Panc1 (cell line): ENCODE results near the gene S100A16. TPM values are rescaled to one million over a fixed set of nuclear protein-coding genes. Genes with fewer than 3 reads are reported as not detected.
A peak's percentile ranks its signal among the peaks of the same experiment; 100 is the strongest.

Source experiments
- ATAC-seq: fragments of 200-7000 bp; cut with Tn5 transposase; 2 replicates; pipeline ENCODE4 v1.9.1; 2020; ENCODE audit warnings: mild to moderate bottlenecking, moderate library complexity
- BruUV-seq: library from RNA; stranded (reverse); fragments of 400-500 nt; replicated peaks from 2 replicates; lab custom pipeline; 2021; lab: Mats Ljungman, UMichigan
- CTCF ChIA-PET: fragments of 300-600 bp; sonication (Branson Sonifier 250); formaldehyde crosslinking; loops from one replicate; lab custom pipeline; 2022; ENCODE audit warnings: antibody characterized with exemption; lab: Charles Lee
- POLR2A ChIA-PET: fragments of 300-600 bp; sonication (Branson Sonifier 250); formaldehyde crosslinking; loops from one replicate; lab custom pipeline; 2022; ENCODE audit warnings: antibody characterized with exemption; lab: Charles Lee
- DNase-seq: peaks from one replicate; pipeline ENCODE4 v3.0.0-alpha.2; 2010; ENCODE audit warnings: low read depth, low spot score
- H3K27ac ChIP-seq: 2 replicates; pipeline ENCODE4 v1.5.1; 2011; ENCODE audit warnings: mild to moderate bottlenecking, low read length, inconsistent platforms
- H3K27me3 ChIP-seq: fragments of 200-500 bp; sonication (Bioruptor generic); 2 replicates; pipeline ENCODE4 v1.6.0; 2014; ENCODE audit warnings: low read length, inconsistent platforms; ENCODE audit not compliant: control insufficient read depth, insufficient read depth
- H3K36me3 ChIP-seq: fragments of 200-500 bp; sonication (Bioruptor generic); 2 replicates; pipeline ENCODE4 v1.5.1; 2014; ENCODE audit warnings: inconsistent platforms, mild to moderate bottlenecking, low read length, moderate library complexity; ENCODE audit not compliant: control insufficient read depth, insufficient read depth
- H3K4me1 ChIP-seq: 2 replicates; pipeline ENCODE4 v1.5.1; 2011; ENCODE audit warnings: inconsistent platforms, mild to moderate bottlenecking, low read length, moderate library complexity; ENCODE audit not compliant: control insufficient read depth, insufficient read depth
- H3K4me3 ChIP-seq, 2 experiments: 2 replicates each; pipeline ENCODE4 v1.5.1; 2011 to 2012; ENCODE audit warnings: low read depth in 2 of 2, low read length in 2 of 2, mild to moderate bottlenecking in 2 of 2, inconsistent platforms in 1 of 2, moderate library complexity in 1 of 2
- H3K9me3 ChIP-seq: fragments of 200-500 bp; sonication (Bioruptor generic); 2 replicates; pipeline ENCODE4 v1.5.1; 2014; ENCODE audit warnings: low read depth, mild to moderate bottlenecking, inconsistent platforms, low read length, moderate library complexity; ENCODE audit not compliant: control insufficient read depth, insufficient read depth
- POLR2AphosphoS5 ChIP-seq: IDR thresholded peaks from 2 replicates; pipeline ENCODE4 v1.6.1; 2012; ENCODE audit warnings: mild to moderate bottlenecking, low read depth, low read length, moderate library complexity
- SIN3A ChIP-seq: IDR thresholded peaks from 2 replicates; pipeline ENCODE4 v1.6.1; 2012; ENCODE audit warnings: low read depth, mild to moderate bottlenecking, low read length, moderate library complexity, borderline replicate concordance; ENCODE audit not compliant: insufficient read depth
- TCF7L2 ChIP-seq: IDR thresholded peaks from 2 replicates; pipeline ENCODE4 v1.6.1; 2011; ENCODE audit warnings: mild to moderate bottlenecking, low read depth, low read length, inconsistent platforms
- in situ Hi-C: cut with HindIII; loops from 2 replicates; pipeline ENCODE4 v1.10.0; 2016; ENCODE audit warnings: low sequenced_read_pairs, low pct_unique_long_range_greater_than_20kb
- intact Hi-C: fragments of 100-400 bp; cut with micrococcal nuclease; formaldehyde crosslinking; loops from one replicate; pipeline ENCODE4 v1.10.0; 2022; ENCODE audit not compliant: unreplicated experiment
- total RNA-seq: library from RNA; stranded (reverse); gene quantifications from one replicate; pipeline ENCODE4 v1.2.1, GENCODE V29; 2021; ENCODE audit not compliant: unreplicated experiment
- TF ChIP-seq, protein P1 (sequence below): fragments of 450-650 bp; IDR thresholded peaks from 2 replicates; pipeline ENCODE4 v1.5.1; 2017; ENCODE audit warnings: mild to moderate bottlenecking
- TF ChIP-seq, protein P2 (sequence below), 2 experiments: IDR thresholded peaks; 2 replicates each; pipeline ENCODE4 v1.6.1; 2011 to 2012; ENCODE audit warnings: low read depth in 2 of 2, control low read depth in 1 of 2, low read length in 1 of 2, mild to moderate bottlenecking in 1 of 2, moderate library complexity in 1 of 2; ENCODE audit not compliant: insufficient read depth in 1 of 2

S100A16 gene
- total RNA-seq, 1 experiment from 2014 or later, result 61.6 TPM

DNA sequence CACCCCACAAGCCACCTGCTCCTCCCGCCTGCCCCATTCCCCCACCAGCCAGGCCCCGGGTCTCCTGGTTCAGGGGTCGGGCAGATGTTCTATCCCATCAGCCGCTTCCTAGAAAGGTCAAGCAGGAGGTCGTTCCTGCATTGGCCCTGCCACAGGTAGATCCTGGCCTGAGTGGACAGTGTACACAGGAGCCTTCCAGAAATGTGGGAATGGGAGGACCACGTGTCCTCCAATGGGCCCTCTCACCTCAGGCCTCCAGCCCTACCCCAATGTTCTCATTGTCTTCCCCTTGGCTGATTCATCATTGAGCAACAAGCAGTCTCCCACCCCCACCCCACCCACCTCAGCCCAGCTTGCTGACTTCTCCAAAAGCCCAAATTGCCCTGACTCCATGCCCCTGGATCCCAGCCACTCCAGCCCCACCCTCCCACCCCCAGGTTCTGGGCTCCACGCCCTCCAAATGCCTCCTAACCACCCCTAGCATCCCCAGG is 2.1 kb downstream of the S100A16 start:
- no peaks in the 10 kb centered on the region for H3K27me3 ChIP-seq
- DNase-seq (no peak), ATAC-seq (no peak)
- TF ChIP-seq, protein P1, sequence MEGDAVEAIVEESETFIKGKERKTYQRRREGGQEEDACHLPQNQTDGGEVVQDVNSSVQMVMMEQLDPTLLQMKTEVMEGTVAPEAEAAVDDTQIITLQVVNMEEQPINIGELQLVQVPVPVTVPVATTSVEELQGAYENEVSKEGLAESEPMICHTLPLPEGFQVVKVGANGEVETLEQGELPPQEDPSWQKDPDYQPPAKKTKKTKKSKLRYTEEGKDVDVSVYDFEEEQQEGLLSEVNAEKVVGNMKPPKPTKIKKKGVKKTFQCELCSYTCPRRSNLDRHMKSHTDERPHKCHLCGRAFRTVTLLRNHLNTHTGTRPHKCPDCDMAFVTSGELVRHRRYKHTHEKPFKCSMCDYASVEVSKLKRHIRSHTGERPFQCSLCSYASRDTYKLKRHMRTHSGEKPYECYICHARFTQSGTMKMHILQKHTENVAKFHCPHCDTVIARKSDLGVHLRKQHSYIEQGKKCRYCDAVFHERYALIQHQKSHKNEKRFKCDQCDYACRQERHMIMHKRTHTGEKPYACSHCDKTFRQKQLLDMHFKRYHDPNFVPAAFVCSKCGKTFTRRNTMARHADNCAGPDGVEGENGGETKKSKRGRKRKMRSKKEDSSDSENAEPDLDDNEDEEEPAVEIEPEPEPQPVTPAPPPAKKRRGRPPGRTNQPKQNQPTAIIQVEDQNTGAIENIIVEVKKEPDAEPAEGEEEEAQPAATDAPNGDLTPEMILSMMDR, result no peak
- TF ChIP-seq, protein P2, sequence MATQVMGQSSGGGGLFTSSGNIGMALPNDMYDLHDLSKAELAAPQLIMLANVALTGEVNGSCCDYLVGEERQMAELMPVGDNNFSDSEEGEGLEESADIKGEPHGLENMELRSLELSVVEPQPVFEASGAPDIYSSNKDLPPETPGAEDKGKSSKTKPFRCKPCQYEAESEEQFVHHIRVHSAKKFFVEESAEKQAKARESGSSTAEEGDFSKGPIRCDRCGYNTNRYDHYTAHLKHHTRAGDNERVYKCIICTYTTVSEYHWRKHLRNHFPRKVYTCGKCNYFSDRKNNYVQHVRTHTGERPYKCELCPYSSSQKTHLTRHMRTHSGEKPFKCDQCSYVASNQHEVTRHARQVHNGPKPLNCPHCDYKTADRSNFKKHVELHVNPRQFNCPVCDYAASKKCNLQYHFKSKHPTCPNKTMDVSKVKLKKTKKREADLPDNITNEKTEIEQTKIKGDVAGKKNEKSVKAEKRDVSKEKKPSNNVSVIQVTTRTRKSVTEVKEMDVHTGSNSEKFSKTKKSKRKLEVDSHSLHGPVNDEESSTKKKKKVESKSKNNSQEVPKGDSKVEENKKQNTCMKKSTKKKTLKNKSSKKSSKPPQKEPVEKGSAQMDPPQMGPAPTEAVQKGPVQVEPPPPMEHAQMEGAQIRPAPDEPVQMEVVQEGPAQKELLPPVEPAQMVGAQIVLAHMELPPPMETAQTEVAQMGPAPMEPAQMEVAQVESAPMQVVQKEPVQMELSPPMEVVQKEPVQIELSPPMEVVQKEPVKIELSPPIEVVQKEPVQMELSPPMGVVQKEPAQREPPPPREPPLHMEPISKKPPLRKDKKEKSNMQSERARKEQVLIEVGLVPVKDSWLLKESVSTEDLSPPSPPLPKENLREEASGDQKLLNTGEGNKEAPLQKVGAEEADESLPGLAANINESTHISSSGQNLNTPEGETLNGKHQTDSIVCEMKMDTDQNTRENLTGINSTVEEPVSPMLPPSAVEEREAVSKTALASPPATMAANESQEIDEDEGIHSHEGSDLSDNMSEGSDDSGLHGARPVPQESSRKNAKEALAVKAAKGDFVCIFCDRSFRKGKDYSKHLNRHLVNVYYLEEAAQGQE (IDR thresholded peaks at IDR 0.05; ENCODE audit: insufficient read depth in 1 of 2, low read depth in 2 of 2, low read length in 1 of 2), result no peak
- no peak for TF ChIP-seq POLR2AphosphoS5
- TF ChIP-seq SIN3A, result no peak
- TF ChIP-seq TCF7L2, result no peak
- no peaks in the 10 kb centered on the region for H3K9me3 ChIP-seq
- peaks cover 47% of the 10 kb centered on the region for H3K4me1 ChIP-seq
- H3K36me3 ChIP-seq, result no peaks in the 10 kb centered on the region
- peak overlapping the region in 1 of 2 experiments; percentile 85; a peak in 1 of 4 replicates for H3K4me3 ChIP-seq
- CTCF ChIA-PET, result interaction anchor here (0.6 kb wide), 1 partner anchor 58 kb away, joined by 4 read pairs; no protein-coding TSS in a partner anchor
- POLR2A ChIA-PET, result interaction anchor here (0.7 kb wide), 1 partner anchor 78 kb away, joined by 8 read pairs; no protein-coding TSS in a partner anchor
- BruUV-seq, result no TSS peak
- intact Hi-C loops, result no loop called here
- in situ Hi-C loops, result loop anchor here (25.0 kb wide), 1 partner anchor 249 kb away; the partner anchor contains the start of gene S100A9
- peak overlapping the region; percentile 79; the same call in 1 of the 2 replicates for H3K27ac ChIP-seq

DNA sequence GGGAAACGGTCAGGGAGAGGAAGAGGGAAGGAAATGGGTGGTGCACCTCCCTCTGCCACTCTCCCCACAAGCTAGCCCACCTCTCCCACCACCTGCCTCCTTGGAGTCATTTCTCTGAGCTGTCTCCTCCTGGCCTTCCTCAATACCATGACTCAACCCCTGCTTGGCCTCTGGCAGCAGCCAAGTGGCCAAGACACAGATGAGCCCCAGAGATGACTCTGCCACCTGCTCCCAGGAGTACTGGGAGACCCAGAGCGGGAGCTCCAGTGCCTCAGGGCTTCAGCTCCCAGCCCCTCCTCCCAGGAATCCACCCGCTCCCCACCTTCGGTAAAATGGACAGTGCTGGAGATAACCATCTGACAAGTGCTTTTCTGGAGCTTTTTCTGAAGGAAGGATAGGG is 2.6 kb downstream of the S100A16 start:
- H3K27ac ChIP-seq, result peak overlapping the region; percentile 79
- no peaks in the 10 kb centered on the region for H3K36me3 ChIP-seq
- no peaks in the 10 kb centered on the region for H3K9me3 ChIP-seq
- H3K4me3 ChIP-seq, result peak overlapping the region in 1 of 2 experiments; percentile 49; a peak in 1 of 4 replicates
- ChIA-PET POLR2A (no interaction called here), CTCF (no interaction called here)
- H3K27me3 ChIP-seq, result no peaks in the 10 kb centered on the region
- ATAC-seq, result no peak
- TF ChIP-seq, protein P2 (IDR thresholded peaks at IDR 0.05; ENCODE audit: insufficient read depth in 1 of 2, low read depth in 2 of 2, low read length in 1 of 2), result no peak
- TF ChIP-seq POLR2AphosphoS5, result no peak
- TF ChIP-seq SIN3A, result no peak
- TF ChIP-seq TCF7L2, result no peak
- TF ChIP-seq, protein P1, result no peak
- peaks cover 47% of the 10 kb centered on the region for H3K4me1 ChIP-seq
- in situ Hi-C loops, result loop anchor here (25.0 kb wide), 1 partner anchor 248 kb away; the partner anchor contains the start of gene S100A9
- no peak for DNase-seq
- BruUV-seq, result no TSS peak
- intact Hi-C loops, result no loop called here
